Cardiac septum (tissue), 1 donor: ENCODE results near the gene MSI2. TPM values are rescaled to one million over a fixed set of nuclear protein-coding genes. Genes with fewer than 3 reads are reported as not detected.

Source experiments
- DNase-seq: peaks from one replicate; pipeline ENCODE4 v3.0.0-alpha.2; 2020; ENCODE audit warnings: low spot score
- intact Hi-C: fragments of 100-400 bp; cut with DNase I; formaldehyde crosslinking; loops from one replicate; pipeline ENCODE4 v1.14.0; 2022
- total RNA-seq: library from RNA; stranded (reverse); fragmentation: NEBNext Ultra II Directional; extraction: Animal tissue kit (Norgen Biotek cat#: 25700); gene quantifications from one replicate; pipeline ENCODE4 v1.2.1, GENCODE V29; 2021
- donor health status: DM: no; HTN: no; CAD: no.

Gene MSI2
- total RNA-seq, 1 donor from 2014 or later: 112 TPM

DNA sequence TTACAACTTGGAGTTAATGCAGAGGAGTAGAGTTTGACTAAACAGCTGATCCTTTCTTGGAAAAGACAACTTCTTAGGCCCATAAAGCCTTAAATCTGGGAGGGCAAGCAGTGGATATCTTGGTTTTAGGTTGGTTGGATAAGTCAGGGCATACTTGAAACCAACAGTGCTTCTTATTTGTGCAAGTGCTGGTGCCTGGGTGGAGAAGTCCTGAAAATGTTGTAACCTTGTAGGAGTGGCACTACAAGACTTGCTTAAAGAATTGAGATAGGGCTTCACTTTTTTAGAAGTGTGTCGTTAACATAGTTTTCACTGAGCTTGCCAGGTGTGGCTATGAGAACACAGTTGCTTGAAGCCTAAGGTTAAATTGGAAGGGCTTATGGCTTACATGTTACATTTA lies 6.2 kb downstream of the MSI2 start:
- intact Hi-C loops: no loop called here

GRCh38 chr17:57264250-57264649 lies 7.9 kb downstream of the MSI2 start:
- intact Hi-C loops: no loop called here
- DNase-seq: no peak

More for the DNA sequence above, 6.2 kb downstream of the MSI2 start:
- no peak for DNase-seq

GRCh38 chr17:57264776-57265175 lies 8.5 kb downstream of the MSI2 start:
- no peak for DNase-seq
- intact Hi-C loops: no loop called here

- DNase-seq: no peak
- intact Hi-C loops: no loop called here
Measured at GRCh38 chr17:57266902-57267311, 10.6 kb downstream of the MSI2 start.

DNA sequence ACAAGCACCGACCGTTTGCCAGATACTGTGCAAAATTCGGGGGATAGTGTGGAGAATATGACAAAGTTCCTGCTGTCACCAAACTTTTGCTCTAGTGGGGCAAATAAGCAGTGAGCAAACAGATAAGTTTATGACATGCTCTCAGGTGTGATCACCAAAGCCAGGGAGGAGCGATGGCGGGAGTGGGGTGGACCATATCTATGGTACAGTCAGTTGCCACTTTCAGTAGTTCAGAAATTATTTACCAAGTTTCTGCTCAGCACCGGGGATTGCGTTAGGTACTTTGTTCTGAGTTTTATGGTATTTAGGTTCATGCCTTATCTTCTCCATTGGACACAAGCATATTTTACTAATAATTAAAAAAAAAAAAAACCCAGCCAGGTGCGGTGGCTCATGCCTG lies 11.9 kb downstream of the MSI2 start:
- intact Hi-C loops: no loop called here
- DNase-seq: no peak

GRCh38 chr17:57269052-57269451 lies 12.7 kb downstream of the MSI2 start:
- intact Hi-C loops: no loop called here
- no peak for DNase-seq

DNA sequence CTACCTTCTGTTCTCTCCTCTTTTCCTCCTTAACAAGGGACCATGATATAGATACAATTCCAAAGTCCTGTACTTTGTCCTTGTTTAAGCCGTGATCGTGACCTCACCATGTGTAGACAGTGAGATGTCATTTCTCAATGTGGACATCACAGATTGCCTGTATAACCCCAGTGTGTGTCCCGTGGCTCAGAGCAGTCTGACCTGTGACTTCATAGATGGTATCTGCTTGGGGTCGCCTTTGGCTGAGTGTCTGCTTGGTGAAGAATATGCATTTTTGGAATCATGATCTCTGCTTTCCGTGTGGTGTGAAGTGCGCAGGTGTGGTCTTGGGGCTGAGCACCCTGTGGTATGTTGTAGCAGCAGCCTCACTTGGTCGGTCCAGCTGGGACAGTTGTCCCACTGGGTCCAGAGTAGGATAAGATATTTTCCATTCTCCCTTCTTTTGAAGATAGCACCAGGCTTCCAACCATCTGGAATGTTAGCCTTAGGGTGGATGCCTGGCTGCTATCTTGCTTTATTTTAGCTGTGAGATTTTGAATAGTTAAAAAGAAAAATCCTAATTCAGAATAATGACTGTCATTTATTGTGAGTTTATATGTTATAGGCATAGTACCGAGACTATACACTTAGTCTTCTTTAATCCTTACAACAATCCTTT lies 13.4 kb downstream of the MSI2 start:
- no peak for DNase-seq
- intact Hi-C loops: no loop called here

DNA sequence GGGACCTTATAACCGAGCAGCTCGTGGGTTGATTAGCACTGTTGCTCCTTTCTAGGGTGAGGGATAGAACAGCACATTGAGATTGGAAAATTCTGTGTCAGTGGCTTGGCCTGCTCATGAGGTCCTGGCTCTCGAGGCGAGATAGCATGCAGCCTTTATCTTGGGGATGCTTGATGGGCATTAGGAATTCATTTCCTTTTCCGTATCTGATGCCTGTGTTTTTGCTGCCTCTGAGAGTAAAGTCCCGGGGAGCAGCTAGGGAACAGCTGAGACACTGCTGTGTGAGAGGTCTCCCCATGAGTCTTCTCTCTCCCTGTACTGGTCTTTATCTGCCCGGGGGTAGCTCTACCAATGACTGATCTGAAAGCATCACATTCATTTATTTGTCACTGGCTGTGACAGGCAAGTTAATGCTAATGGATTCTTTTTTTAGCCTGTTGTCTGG lies 14.5 kb downstream of the MSI2 start:
- intact Hi-C loops: no loop called here
- no peak for DNase-seq

DNA sequence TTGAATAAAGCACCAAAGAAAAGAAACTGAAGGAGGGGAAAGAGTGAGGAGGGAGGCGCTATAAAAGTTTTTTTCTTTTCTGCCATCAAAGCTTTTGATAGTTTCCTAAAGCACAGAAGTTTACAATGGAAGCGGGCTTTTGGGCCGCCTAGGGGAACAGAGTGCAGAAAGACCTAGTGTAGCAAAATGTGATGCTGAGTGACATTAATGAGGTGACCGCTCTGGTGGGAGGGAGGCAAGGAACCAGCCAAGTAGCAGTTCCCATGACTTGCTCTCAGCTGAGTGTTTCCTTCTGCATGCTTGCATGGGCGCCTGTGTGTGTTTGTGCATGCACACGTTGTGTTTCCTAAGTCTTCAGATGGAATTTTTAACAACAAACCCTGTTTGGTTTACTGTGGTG lies 15.5 kb downstream of the MSI2 start:
- intact Hi-C loops: no loop called here

DNA sequence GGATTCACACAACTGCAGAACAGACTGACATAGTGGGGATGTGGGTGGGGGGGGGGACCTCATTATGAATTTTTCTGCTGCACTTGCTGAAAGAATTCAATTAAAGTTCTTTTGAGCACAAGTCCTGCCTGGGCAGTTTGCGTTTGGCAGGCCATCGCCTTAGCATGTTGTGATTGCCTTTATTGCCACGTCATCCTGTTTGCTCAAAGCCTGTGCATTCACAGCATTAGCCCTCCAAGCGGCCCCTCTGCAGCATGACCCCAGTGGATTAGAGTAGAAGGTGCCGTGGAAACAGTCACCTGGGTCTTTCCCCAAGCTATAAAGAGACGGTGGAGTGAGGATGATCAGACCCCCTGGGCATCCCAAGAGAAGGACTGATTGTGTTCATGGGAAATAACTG lies 17.2 kb downstream of the MSI2 start:
- no peak for DNase-seq
- intact Hi-C loops: no loop called here

More for the DNA sequence above, 15.5 kb downstream of the MSI2 start:
- no peak for DNase-seq

DNA sequence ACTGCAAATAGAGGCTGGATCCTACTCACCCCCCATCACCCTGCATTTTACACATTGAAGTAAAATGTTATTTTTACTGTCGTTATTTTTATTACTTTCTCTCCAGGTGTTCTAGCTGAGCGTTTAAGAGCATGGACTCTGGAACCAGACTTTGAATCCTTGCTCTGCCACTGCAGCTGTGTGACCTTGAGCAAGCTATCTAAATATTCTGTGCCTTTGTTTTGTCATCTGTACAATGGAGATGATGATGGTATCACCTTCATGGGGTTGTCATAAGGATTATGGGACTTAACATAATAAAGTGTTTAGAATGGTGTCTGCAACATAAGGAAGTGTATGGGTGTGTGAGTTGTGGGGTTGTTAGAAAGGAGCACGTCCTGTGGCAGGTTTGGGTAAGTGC lies 17.8 kb downstream of the MSI2 start:
- intact Hi-C loops: no loop called here
- no peak for DNase-seq

- intact Hi-C loops: no loop called here
- no peak for DNase-seq
Measured at GRCh38 chr17:57275071-57275764, 18.9 kb downstream of the MSI2 start.

- no peak for DNase-seq
- intact Hi-C loops: no loop called here
Measured at GRCh38 chr17:57276621-57277020, 20.3 kb downstream of the MSI2 start.

GRCh38 chr17:57277923-57278604 lies 21.7 kb downstream of the MSI2 start:
- no peak for DNase-seq
- intact Hi-C loops: no loop called here

- DNase-seq: no peak
- intact Hi-C loops: no loop called here
Measured at GRCh38 chr17:57278740-57279387, 22.5 kb downstream of the MSI2 start.

- intact Hi-C loops: no loop called here
- DNase-seq: no peak
Measured at GRCh38 chr17:57279432-57279831, 23.1 kb downstream of the MSI2 start.

GRCh38 chr17:57281887-57282286 lies 25.6 kb downstream of the MSI2 start:
- no peak for DNase-seq
- intact Hi-C loops: loop anchor here (5.0 kb wide), 1 partner anchor 390 kb away; no protein-coding TSS in a partner anchor

GRCh38 chr17:57282296-57282695 lies 26.0 kb downstream of the MSI2 start:
- DNase-seq: no peak
- intact Hi-C loops: loop anchor here (5.0 kb wide), 1 partner anchor 390 kb away; no protein-coding TSS in a partner anchor

- intact Hi-C loops: loop anchor here (5.0 kb wide), 1 partner anchor 389 kb away; no protein-coding TSS in a partner anchor
- no peak for DNase-seq
Measured at GRCh38 chr17:57283203-57283971, 27.1 kb downstream of the MSI2 start.
